K562 (cell line): ENCODE measurements around the gene CD48. TPM values are rescaled to one million over a fixed set of nuclear protein-coding genes. Genes with fewer than 3 reads are reported as not detected.

ENCODE experiments used
- ATAC-seq: fragments of 200-7000 bp; cut with Tn5 transposase; 3 replicates; pipeline ENCODE4 v1.9.1; 2020; ENCODE audit warnings: moderate library complexity
- BruUV-seq: library from RNA; stranded (reverse); fragments of 400-500 nt; replicated peaks from 2 replicates; lab custom pipeline; 2021; lab: Mats Ljungman, UMichigan
- CTCF ChIA-PET: fragments of 300-600 bp; formaldehyde crosslinking; extraction: SDS; loops from one replicate; lab custom pipeline; 2021; ENCODE audit warnings: low intra/inter-chr PET ratio; lab: Yijun Ruan, JAX
- POLR2A ChIA-PET: fragments of 300-600, 350-650 bp; sonication (Branson Sonifier 250); formaldehyde crosslinking; extraction: SDS; loops from one replicate; lab custom pipeline; 2021; ENCODE audit warnings: antibody characterized with exemption, inconsistent platforms; lab: Yijun Ruan, JAX
- DNase-seq, 4 experiments: peaks; one replicate each; pipeline versions ENCODE4 v3.0.0 to v3.0.0-alpha.2; 2011 to 2018; ENCODE audit warnings: low spot score in 3 of 4, mixed read lengths in 3 of 4; ENCODE audit errors: extremely low read depth in 1 of 4
- FAIRE-seq: peaks from 2 replicates; lab custom pipeline; 2011; peaks lifted over from hg19 to GRCh38; lab: Jason Lieb, UNC
- H2AFZ ChIP-seq: 2 replicates; pipeline ENCODE4 v1.6.0; 2011; ENCODE audit warnings: low read depth, low read length, control low read depth, inconsistent platforms
- H3K27ac ChIP-seq: fragments of 200-600 bp; 3 replicates; pipeline ENCODE4 v1.8.0; 2011; ENCODE audit warnings: low read depth, mild to moderate bottlenecking, control low read depth, inconsistent platforms, low read length, moderate library complexity, mixed read lengths; ENCODE audit errors: extremely low read depth
- H3K27me3 ChIP-seq, 2 experiments: fragments of 300-600 bp in 1 of 2; 2 replicates in 1 of 2; 3 replicates in 1 of 2; pipeline versions ENCODE4 v1.6.0 to v1.8.0; 2011; ENCODE audit warnings: inconsistent platforms in 2 of 2, low read length in 2 of 2, mild to moderate bottlenecking in 1 of 2, mixed read lengths in 1 of 2, moderate library complexity in 1 of 2; ENCODE audit not compliant: control insufficient read depth in 2 of 2, insufficient read depth in 2 of 2
- H3K36me3 ChIP-seq: fragments of 300-600 bp; 3 replicates; pipeline ENCODE4 v1.8.0; 2011; ENCODE audit warnings: mild to moderate bottlenecking, low read length, inconsistent platforms; ENCODE audit not compliant: control insufficient read depth, insufficient read depth
- H3K4me1 ChIP-seq, 2 experiments: fragments of 200-600 bp in 1 of 2; replicated peaks in 1 of 2; 2 replicates in 1 of 2; 3 replicates in 1 of 2; pipeline versions ENCODE4 v1.5.1 to v1.8.0; 2011; ENCODE audit warnings: inconsistent platforms in 2 of 2, low read length in 2 of 2, mild to moderate bottlenecking in 1 of 2, mixed read lengths in 1 of 2, moderate library complexity in 1 of 2; ENCODE audit not compliant: control insufficient read depth in 2 of 2, insufficient read depth in 2 of 2
- H3K4me2 ChIP-seq: 2 replicates; pipeline ENCODE4 v1.6.1; 2011; ENCODE audit warnings: low read length, control low read depth, inconsistent platforms, mixed read lengths; ENCODE audit not compliant: insufficient read depth
- H3K4me3 ChIP-seq: fragments of 200-600 bp; sonication (generic), shearing (Covaris generic); 2 replicates; pipeline ENCODE4 v1.5.1; 2016; ENCODE audit warnings: control low read depth, inconsistent platforms
- H3K79me2 ChIP-seq: fragments of 200-600 bp; 3 replicates; pipeline ENCODE4 v1.8.0; 2011; ENCODE audit warnings: low read length, inconsistent platforms; ENCODE audit not compliant: control insufficient read depth, insufficient read depth
- H3K9ac ChIP-seq, 2 experiments: 2 replicates each; pipeline versions ENCODE4 v1.6.0 to v1.6.1; 2011; ENCODE audit warnings: low read depth in 2 of 2, low read length in 2 of 2, control low read depth in 1 of 2, inconsistent platforms in 1 of 2, mild to moderate bottlenecking in 1 of 2, mixed read lengths in 1 of 2; ENCODE audit not compliant: insufficient read depth in 1 of 2
- H3K9me1 ChIP-seq: one replicate; pipeline ENCODE4 v1.6.0; 2011; ENCODE audit warnings: inconsistent platforms, mild to moderate bottlenecking, low read length, moderate library complexity; ENCODE audit not compliant: control insufficient read depth, insufficient read depth
- H3K9me3 ChIP-seq: replicated peaks from 2 replicates; pipeline ENCODE4 v1.5.1; 2011; ENCODE audit warnings: low read depth, low read length, inconsistent platforms; ENCODE audit not compliant: control insufficient read depth, insufficient read depth
- H4K20me1 ChIP-seq: replicated peaks from 2 replicates; pipeline ENCODE4 v1.6.1; 2011; ENCODE audit warnings: low read length, inconsistent platforms, mixed read lengths; ENCODE audit not compliant: control insufficient read depth, insufficient read depth
- MED1 ChIP-seq: sonication (generic); formaldehyde crosslinking; IDR thresholded peaks from 2 replicates; pipeline ENCODE4 v1.8.1; 2023; ENCODE audit warnings: missing genetic modification reagents, borderline replicate concordance
- PRPF4 ChIP-seq: fragments of 200-400 bp; formaldehyde crosslinking; IDR thresholded peaks from one replicate; pipeline ENCODE4 v1.6.1; 2017; ENCODE audit warnings: low read length, low read depth, mild to moderate bottlenecking; ENCODE audit not compliant: insufficient read depth, poor library complexity, severe bottlenecking
- TAF7 ChIP-seq: fragments of 450-650 bp; IDR thresholded peaks from 2 replicates; pipeline ENCODE4 v1.6.1; 2016; ENCODE audit warnings: missing genetic modification characterization, missing compliant biosample characterization
- TSC22D4 ChIP-seq: fragments of 450-650 bp; IDR thresholded peaks from 2 replicates; pipeline ENCODE4 v1.6.1; 2016; ENCODE audit warnings: missing genetic modification characterization, missing biosample characterization, control low read depth
- ZNF121 ChIP-seq: sonication (generic); formaldehyde crosslinking; conservative IDR thresholded peaks from 2 replicates; pipeline ENCODE4 v1.8.0; 2022; ENCODE audit warnings: missing genetic modification reagents
- ZNF212 ChIP-seq: fragments of 450-650 bp; formaldehyde crosslinking; IDR thresholded peaks from 2 replicates; pipeline ENCODE4 v1.4.0; 2020; ENCODE audit warnings: mild to moderate bottlenecking
- ZNF780A ChIP-seq: fragments of 250-450 bp; sonication (Bioruptor Pico); IDR thresholded peaks from 2 replicates; pipeline ENCODE4 v1.5.0; 2021; ENCODE audit warnings: mild to moderate bottlenecking
- WGBS: fragments of 100-300 bp; shearing (Covaris generic); methylation state at CpG from one replicate; pipeline ENCODE4 v1.1.6; 2016; ENCODE audit warnings: low coverage, mixed read lengths; ENCODE audit not compliant: insufficient coverage; ENCODE audit errors: missing lambda C conversion rate; 5-methylcytosine and 5-hydroxymethylcytosine counted together
- in situ Hi-C: fragments of 300-500 bp; cut with MboI; formaldehyde crosslinking; loops from 4 replicates; pipeline ENCODE4 v1.15.0; 2018; ENCODE audit warnings: inconsistent platforms, mixed read lengths
- intact Hi-C: fragments of 100-400 bp; cut with micrococcal nuclease; formaldehyde crosslinking; loops from 2 replicates; pipeline ENCODE4 v1.14.2; 2022
- polyA plus RNA-seq, 8 experiments: library from polyadenylated mRNA; depleted of rRNA in 4 of 8; stranded (reverse) in 5 of 8; unstranded in 3 of 8; fragments of >200 nt; fragmentation: Nextera tagmentation in 2 of 8; fragmentation: Illumina TruSeq in 1 of 8; extraction: Ambion mirVana in 2 of 8; extraction: Trizol in 1 of 8; gene quantifications; 2 replicates each; pipeline versions ENCODE4 v1.2.1 to v1.2.3, GENCODE V29; 2011 to 2014; ENCODE audit warnings: inconsistent platforms in 1 of 8, missing spikeins in 1 of 8
- total RNA-seq, 7 experiments: library from RNA; depleted of rRNA in 6 of 7; stranded (reverse); fragments of >200 nt in 6 of 7; fragmentation: Illumina TruSeq in 2 of 7; extraction: Trizol in 2 of 7; gene quantifications; 2 replicates each; pipeline versions ENCODE4 v1.2.1 to v1.2.3, GENCODE V29; 2011 to 2021; ENCODE audit warnings: low replicate concordance in 1 of 7
- TF ChIP-seq, protein P1 (sequence below): IDR thresholded peaks from 2 replicates; pipeline ENCODE4 v1.6.1; 2014; ENCODE audit warnings: antibody characterized with exemption
- TF ChIP-seq, protein P2 (sequence below), 2 experiments: fragments of 250-450 bp in 1 of 2; fragments of 450-650 bp in 1 of 2; sonication (Bioruptor Pico) in 1 of 2; IDR thresholded peaks; 2 replicates each; pipeline versions ENCODE4 v1.6.1 to v1.8.0; 2016 to 2021; ENCODE audit warnings: mild to moderate bottlenecking in 2 of 2, moderate library complexity in 2 of 2, missing compliant biosample characterization in 1 of 2, missing genetic modification characterization in 1 of 2

Gene CD48
- total and polyA plus RNA-seq, 9 of the 15 experiments (the other 6 are each of a cell fraction or from before 2014, with no cell fraction given), result 0.10 to 0.42 (median 0.29) TPM; not detected in 3

DNA sequence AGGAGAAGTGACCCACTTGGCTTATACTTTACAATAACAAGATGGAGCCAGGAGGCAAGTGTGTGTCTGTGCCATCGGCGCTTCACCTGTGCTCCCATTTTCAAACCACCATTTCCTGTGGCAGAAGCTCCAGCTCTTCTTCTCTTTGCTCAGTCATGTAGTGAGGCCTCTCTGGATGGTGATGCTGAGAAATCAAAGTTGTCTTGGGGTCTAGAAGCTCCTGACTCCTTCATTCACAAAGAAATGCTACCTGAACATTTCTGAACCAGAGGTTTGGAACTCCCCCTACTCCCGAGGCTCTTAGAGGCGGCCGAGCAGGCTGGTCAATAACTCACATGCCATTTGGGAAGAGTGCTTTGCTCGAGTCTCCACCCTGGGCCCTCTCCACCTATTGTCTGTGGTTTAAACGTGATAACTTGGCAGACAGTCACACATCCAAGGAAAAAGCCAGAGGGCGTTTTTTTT lies 82.8 kb downstream of the CD48 start:
- Histone ChIP-seq H3K4me3 (no peak overlapping the region), H3K9me3 (no peaks in the 10 kb centered on the region), H3K9me1 (no peaks in the 10 kb centered on the region), H3K79me2 (no peaks in the 10 kb centered on the region), H3K9ac (no peak overlapping the region), H3K27me3 (no peaks in the 10 kb centered on the region), H3K36me3 (no peaks in the 10 kb centered on the region), H3K4me2 (no peak overlapping the region), H2AFZ (no peak overlapping the region; the same call in 1 of the 2 replicates), H4K20me1 (no peaks in the 10 kb centered on the region), H3K27ac (no peak overlapping the region), H3K4me1 (peaks cover 15 to 51% of the 10 kb centered on the region in 2 experiments; a peak in 4 of 5 replicates)
- intact Hi-C loops (loop anchor here (5.0 to 10.0 kb wide), 2 partner anchors 38 to 136 kb away; no protein-coding TSS in a partner anchor), in situ Hi-C loops (no loop called here)
- FAIRE-seq (no peak), ATAC-seq (no peak), DNase-seq (no peak)
- ChIA-PET CTCF (no interaction called here), POLR2A (interaction anchor here (0.5 to 0.8 kb wide), 2 partner anchors 14 to 31 kb away, joined by 3 to 4 read pairs; no protein-coding TSS in a partner anchor)
- WGBS, result 58% methylated on average over 8 of the region's 8 CpGs
- no TSS peak for BruUV-seq
- TF ChIP-seq PRPF4, result no peak
- TF ChIP-seq ZNF780A, result no peak
- TF ChIP-seq TSC22D4 (tag), result no peak
- TF ChIP-seq MED1 (CRISPR knock-in tag), result no peak
- no peak for TF ChIP-seq TAF7
- TF ChIP-seq ZNF212, result no peak
- TF ChIP-seq, protein P1, sequence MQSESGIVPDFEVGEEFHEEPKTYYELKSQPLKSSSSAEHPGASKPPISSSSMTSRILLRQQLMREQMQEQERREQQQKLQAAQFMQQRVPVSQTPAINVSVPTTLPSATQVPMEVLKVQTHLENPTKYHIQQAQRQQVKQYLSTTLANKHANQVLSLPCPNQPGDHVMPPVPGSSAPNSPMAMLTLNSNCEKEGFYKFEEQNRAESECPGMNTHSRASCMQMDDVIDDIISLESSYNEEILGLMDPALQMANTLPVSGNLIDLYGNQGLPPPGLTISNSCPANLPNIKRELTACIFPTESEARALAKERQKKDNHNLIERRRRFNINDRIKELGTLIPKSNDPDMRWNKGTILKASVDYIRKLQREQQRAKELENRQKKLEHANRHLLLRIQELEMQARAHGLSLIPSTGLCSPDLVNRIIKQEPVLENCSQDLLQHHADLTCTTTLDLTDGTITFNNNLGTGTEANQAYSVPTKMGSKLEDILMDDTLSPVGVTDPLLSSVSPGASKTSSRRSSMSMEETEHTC, result no peak
- TF ChIP-seq ZNF121, result no peak
- TF ChIP-seq, protein P2, sequence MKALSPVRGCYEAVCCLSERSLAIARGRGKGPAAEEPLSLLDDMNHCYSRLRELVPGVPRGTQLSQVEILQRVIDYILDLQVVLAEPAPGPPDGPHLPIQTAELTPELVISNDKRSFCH (CRISPR knock-in tag; IDR thresholded peaks at IDR 0.05), result no peak
- TF ChIP-seq, protein P2 (tag; IDR thresholded peaks at IDR 0.05), result no peak
